H1 (cell line): Measurements from ENCODE around the gene GREB1L. TPM values are rescaled to one million over a fixed set of nuclear protein-coding genes. Genes with fewer than 3 reads are reported as not detected.

Experiments used
- CTCF ChIA-PET: fragments of 300-600 bp; sonication (Branson Sonifier 250); formaldehyde crosslinking; loops from one replicate; lab custom pipeline; 2021; ENCODE audit not compliant: partially characterized antibody; lab: Charles Lee
- POLR2A ChIA-PET: fragments of 300-600 bp; sonication (Branson Sonifier 250); formaldehyde crosslinking; loops from one replicate; lab custom pipeline; 2021; ENCODE audit warnings: inconsistent platforms; ENCODE audit not compliant: partially characterized antibody; lab: Charles Lee
- DNase-seq, 2 experiments: peaks; one replicate each; pipeline versions ENCODE4 v3.0.0 to v3.0.0-alpha.2; 2010 to 2022; ENCODE audit warnings: low spot score in 2 of 2, low read depth in 1 of 2, mixed read lengths in 1 of 2
- FAIRE-seq: peaks from 2 replicates; lab custom pipeline; 2011; peaks lifted over from hg19 to GRCh38; lab: Jason Lieb, UNC
- H2AFZ ChIP-seq: 2 replicates; pipeline ENCODE4 v1.8.1; 2012; ENCODE audit warnings: low read length, inconsistent platforms
- H2AK5ac ChIP-seq: 2 replicates; pipeline ENCODE4 v1.6.1; 2013; ENCODE audit warnings: low read depth, low read length
- H2BK120ac ChIP-seq: replicated peaks from 2 replicates; pipeline ENCODE3; 2013; ENCODE audit warnings: low read depth, low read length, inconsistent platforms
- H2BK12ac ChIP-seq: 2 replicates; pipeline ENCODE4 v1.6.1; 2013; ENCODE audit warnings: low read depth, low read length
- H2BK15ac ChIP-seq: 2 replicates; pipeline ENCODE4 v1.6.1; 2013; ENCODE audit warnings: low read length
- H2BK20ac ChIP-seq: 2 replicates; pipeline ENCODE4 v1.6.1; 2013; ENCODE audit warnings: low read length
- H2BK5ac ChIP-seq: 2 replicates; pipeline ENCODE4 v1.6.1; 2013; ENCODE audit warnings: low read depth, low read length
- H3K14ac ChIP-seq: 2 replicates; pipeline ENCODE4 v1.6.1; 2013; ENCODE audit warnings: inconsistent platforms; ENCODE audit not compliant: insufficient read length
- H3K18ac ChIP-seq: 2 replicates; pipeline ENCODE4 v1.6.1; 2013; ENCODE audit warnings: low read length; ENCODE audit errors: extremely low read depth
- H3K23ac ChIP-seq: 2 replicates; pipeline ENCODE4 v1.6.1; 2013; ENCODE audit warnings: inconsistent platforms; ENCODE audit not compliant: insufficient read length
- H3K23me2 ChIP-seq: 2 replicates; pipeline ENCODE4 v1.6.1; 2013; ENCODE audit warnings: low read depth, low read length
- H3K27ac ChIP-seq: 2 replicates; pipeline ENCODE4 v1.6.1; 2011; ENCODE audit warnings: low read depth, low read length, inconsistent platforms
- H3K27me3 ChIP-seq, 4 experiments: replicated peaks in 1 of 4; 1 replicate in 1 of 4; 2 replicates in 3 of 4; pipeline versions ENCODE4 v1.6.1 to v1.8.1; 2011 to 2013; ENCODE audit warnings: low read length in 3 of 4, mild to moderate bottlenecking in 3 of 4, inconsistent platforms in 2 of 4, mixed read lengths in 2 of 4, moderate library complexity in 1 of 4; ENCODE audit not compliant: control insufficient read depth in 3 of 4, insufficient read depth in 3 of 4; ENCODE audit errors: extremely low read depth in 1 of 4
- H3K36me3 ChIP-seq, 4 experiments: 2 replicates each; pipeline versions ENCODE4 v1.6.1 to v1.8.1; 2011 to 2013; ENCODE audit warnings: mild to moderate bottlenecking in 4 of 4, low read length in 3 of 4, moderate library complexity in 2 of 4, control low read depth in 1 of 4, inconsistent platforms in 1 of 4; ENCODE audit not compliant: insufficient read depth in 4 of 4, control insufficient read depth in 2 of 4
- H3K4ac ChIP-seq: replicated peaks from 2 replicates; pipeline ENCODE3; 2013; ENCODE audit warnings: low read length, low read depth, mixed read lengths, inconsistent platforms; ENCODE audit not compliant: insufficient read length
- H3K4me1 ChIP-seq, 4 experiments: replicated peaks in 1 of 4; 1 replicate in 1 of 4; 2 replicates in 3 of 4; pipeline versions ENCODE4 v1.6.1 to v1.8.1; 2011 to 2013; ENCODE audit warnings: low read length in 3 of 4, inconsistent platforms in 2 of 4, mixed read lengths in 1 of 4; ENCODE audit not compliant: insufficient read depth in 4 of 4, control insufficient read depth in 3 of 4
- H3K4me2 ChIP-seq, 2 experiments: 2 replicates each; pipeline versions ENCODE4 v1.6.1 to v1.8.1; 2011 to 2013; ENCODE audit warnings: low read depth in 2 of 2, low read length in 2 of 2, control low read depth in 1 of 2, inconsistent platforms in 1 of 2, mild to moderate bottlenecking in 1 of 2; ENCODE audit not compliant: insufficient read depth in 1 of 2
- H3K4me3 ChIP-seq, 4 experiments: fragments of 200-600, 300-600 bp in 1 of 4; sonication (generic), shearing (Covaris generic), sonication (Bioruptor Twin) in 1 of 4; 2 replicates each; pipeline versions ENCODE4 v1.5.1 to v1.8.1; 2011 to 2016; ENCODE audit warnings: low read length in 4 of 4, low read depth in 3 of 4, control low read depth in 2 of 4, inconsistent platforms in 2 of 4, mild to moderate bottlenecking in 2 of 4, mixed read lengths in 1 of 4, moderate library complexity in 1 of 4; ENCODE audit not compliant: insufficient read depth in 2 of 4; ENCODE audit errors: extremely low read depth in 1 of 4
- H3K56ac ChIP-seq: replicated peaks from 2 replicates; pipeline ENCODE3; 2013; ENCODE audit warnings: low read depth, mild to moderate bottlenecking, mixed read lengths, low read length, inconsistent platforms; ENCODE audit not compliant: insufficient read length
- H3K79me1 ChIP-seq: 2 replicates; pipeline ENCODE4 v1.6.1; 2013; ENCODE audit warnings: low read depth, low read length, control low read depth
- H3K79me2 ChIP-seq, 2 experiments: 2 replicates each; pipeline versions ENCODE4 v1.6.1 to v1.8.1; 2012 to 2013; ENCODE audit warnings: low read length in 2 of 2, mild to moderate bottlenecking in 2 of 2, inconsistent platforms in 1 of 2; ENCODE audit not compliant: insufficient read depth in 2 of 2, control insufficient read depth in 1 of 2
- H3K9ac ChIP-seq, 4 experiments: replicated peaks in 1 of 4; 1 replicate in 1 of 4; 2 replicates in 3 of 4; pipeline versions ENCODE4 v1.6.1 to v1.8.1; 2011 to 2013; ENCODE audit warnings: low read depth in 3 of 4, low read length in 3 of 4, control low read depth in 2 of 4, mild to moderate bottlenecking in 2 of 4, moderate library complexity in 2 of 4, inconsistent platforms in 1 of 4; ENCODE audit errors: extremely low read depth in 1 of 4
- H3K9me3 ChIP-seq, 2 experiments: 2 replicates each; pipeline versions ENCODE4 v1.6.1 to v1.8.1; 2012 to 2013; ENCODE audit warnings: mild to moderate bottlenecking in 2 of 2, moderate library complexity in 2 of 2, control low read depth in 1 of 2, inconsistent platforms in 1 of 2, low read depth in 1 of 2, low read length in 1 of 2, mixed read lengths in 1 of 2; ENCODE audit not compliant: insufficient read depth in 2 of 2
- H4K20me1 ChIP-seq, 2 experiments: replicated peaks in 1 of 2; 2 replicates each; pipeline versions ENCODE3 to v1.8.1; 2011 to 2013; ENCODE audit warnings: inconsistent platforms in 2 of 2, low read length in 2 of 2, mild to moderate bottlenecking in 1 of 2; ENCODE audit not compliant: insufficient read depth in 2 of 2, control insufficient read depth in 1 of 2
- H4K5ac ChIP-seq: 2 replicates; pipeline ENCODE4 v1.6.1; 2013; ENCODE audit warnings: low read length, low read depth, mixed read lengths, inconsistent platforms; ENCODE audit not compliant: insufficient read length
- H4K8ac ChIP-seq: 2 replicates; pipeline ENCODE4 v1.8.0; 2013; ENCODE audit warnings: mild to moderate bottlenecking, moderate library complexity, low read length, inconsistent platforms; ENCODE audit not compliant: insufficient read depth; ENCODE audit errors: extremely low read depth
- H4K91ac ChIP-seq: replicated peaks from 2 replicates; pipeline ENCODE3; 2013; ENCODE audit warnings: low read length, mixed read lengths, inconsistent platforms; ENCODE audit not compliant: insufficient read length
- CBX5 ChIP-seq: fragments of 300-800, 300-1000 bp; sonication (generic); IDR thresholded peaks from 2 replicates; pipeline ENCODE4 v1.7.1; 2016; ENCODE audit warnings: antibody characterized with exemption, low read length, low read depth
- EP300 ChIP-seq, 2 experiments: IDR thresholded peaks; 1 replicate in 1 of 2; 2 replicates in 1 of 2; pipeline ENCODE4 v1.6.1; 2011 to 2012; ENCODE audit warnings: low read depth in 2 of 2, low read length in 2 of 2, mild to moderate bottlenecking in 2 of 2, borderline replicate concordance in 1 of 2, inconsistent platforms in 1 of 2, moderate library complexity in 1 of 2
- HDAC2 ChIP-seq, 2 experiments: fragments of 300-600 bp in 1 of 2; sonication (generic) in 1 of 2; IDR thresholded peaks; 2 replicates each; pipeline ENCODE4 v1.6.1; 2011 to 2012; ENCODE audit warnings: low read depth in 2 of 2, low read length in 2 of 2, mild to moderate bottlenecking in 2 of 2, moderate library complexity in 2 of 2, borderline replicate concordance in 1 of 2, inconsistent platforms in 1 of 2
- HDAC6 ChIP-seq: IDR thresholded peaks from one replicate; pipeline ENCODE4 v1.7.1; 2012; ENCODE audit warnings: low read depth, mild to moderate bottlenecking, inconsistent platforms, low read length, moderate library complexity
- JUN ChIP-seq: IDR thresholded peaks from 2 replicates; pipeline ENCODE4 v1.6.1; 2011; ENCODE audit warnings: low read depth, mild to moderate bottlenecking, improper control_type of control experiment, low read length
- MAFK ChIP-seq: IDR thresholded peaks from 2 replicates; pipeline ENCODE4 v1.6.1; 2012; ENCODE audit warnings: low read depth, mild to moderate bottlenecking, improper control_type of control experiment, low read length
- SP2 ChIP-seq: IDR thresholded peaks from 2 replicates; pipeline ENCODE4 v1.6.1; 2012; ENCODE audit warnings: mild to moderate bottlenecking, low read length, inconsistent platforms
- YY1 ChIP-seq: IDR thresholded peaks from 2 replicates; pipeline ENCODE4 v1.6.1; 2011; ENCODE audit warnings: low read depth, mild to moderate bottlenecking, low read length
- WGBS, 2 experiments: shearing (Covaris generic) in 1 of 2; methylation state at CpG; one replicate each; pipeline versions ENCODE4 v1.1.6 to v1.1.7; 2013 to 2015; ENCODE audit warnings: low lambda C conversion rate in 2 of 2, mixed read lengths in 2 of 2, inconsistent platforms in 1 of 2, low coverage in 1 of 2, missing lambda C conversion rate in 1 of 2; ENCODE audit not compliant: insufficient replicate concordance in 2 of 2, insufficient coverage in 1 of 2, insufficient read length in 1 of 2; ENCODE audit errors: extremely low coverage in 1 of 2, missing lambda C conversion rate in 1 of 2; 5-methylcytosine and 5-hydroxymethylcytosine counted together
- polyA plus RNA-seq, 7 experiments: library from polyadenylated mRNA; depleted of rRNA in 3 of 7; stranded (reverse) in 5 of 7; unstranded in 2 of 7; fragments of >200 nt in 5 of 7; fragments of 200-250 nt in 2 of 7; gene quantifications; 1 replicate in 5 of 7; 2 replicates in 1 of 7; 4 replicates in 1 of 7; pipeline versions ENCODE4 v1.2.1 to v1.2.3, GENCODE V29; 2011 to 2013; ENCODE audit warnings: missing spikeins in 2 of 7, mixed read lengths in 2 of 7
- total RNA-seq: library from RNA; stranded (reverse); fragmentation: NEBNext Ultra II Directional; extraction: Animal tissue kit (Norgen Biotek cat#: 25700); gene quantifications from 2 replicates; pipeline ENCODE4 v1.2.1, GENCODE V29; 2021

GREB1L gene
- total and polyA plus RNA-seq, 2 of the 8 experiments (the other 6 are each of a cell fraction or from before 2014, with no cell fraction given): 0.34 to 1.6 TPM

- FAIRE-seq (no peak), DNase-seq (no peak)
- Histone ChIP-seq H4K5ac (no peak overlapping the region), H4K20me1 (no peaks in the 10 kb centered on the region), H3K79me2 (no peaks in the 10 kb centered on the region), H3K23me2 (no peaks in the 10 kb centered on the region), H2BK12ac (no peak overlapping the region), H3K36me3 (no peaks in the 10 kb centered on the region), H2BK120ac (no peak overlapping the region), H3K9me3 (no peaks in the 10 kb centered on the region), H2BK15ac (no peak overlapping the region), H2BK20ac (no peak overlapping the region), H2AK5ac (no peak overlapping the region), H2BK5ac (no peak overlapping the region), H3K79me1 (no peaks in the 10 kb centered on the region), H3K27me3 (no peaks in the 10 kb centered on the region), H3K23ac (no peak overlapping the region), H3K27ac (no peak overlapping the region), H3K18ac (no peak overlapping the region), H3K4ac (no peak overlapping the region), H4K8ac (no peak overlapping the region), H4K91ac (no peak overlapping the region), H3K56ac (no peak overlapping the region), H2AFZ (no peak overlapping the region), H3K4me3 (no peak overlapping the region), H3K4me1 (no peaks in the 10 kb centered on the region), H3K9ac (no peak overlapping the region), H3K4me2 (no peak overlapping the region), H3K14ac (no peak overlapping the region)
- WGBS, 2 experiments: 84% methylated on average over 3 of the region's 3 CpGs; no CpG with 5 or more reads in 1 of the 2 experiments
- no peak for TF ChIP-seq YY1
- TF ChIP-seq MAFK: no peak
- TF ChIP-seq JUN: no peak
- TF ChIP-seq EP300 (IDR thresholded peaks at IDR 0.05; ENCODE audit: borderline replicate concordance in 1 of 2, low read depth in 2 of 2, low read length in 2 of 2): no peak
- no peak for TF ChIP-seq CBX5
- TF ChIP-seq HDAC6: no peak
- no peak for TF ChIP-seq SP2
- TF ChIP-seq HDAC2 (IDR thresholded peaks at IDR 0.05; ENCODE audit: borderline replicate concordance in 1 of 2, low read depth in 2 of 2, low read length in 2 of 2): no peak
- CTCF ChIA-PET: interaction anchor here (1.2 to 1.7 kb wide), 2 partner anchors 12 to 104 kb away, joined by 3 read pairs; no protein-coding TSS in a partner anchor
- POLR2A ChIA-PET: no interaction called here
These were observed 42.5 kb downstream of the GREB1L start for GRCh38 chr18:21284540-21284939.
